HG02571 (cell line): Measurements from ENCODE around the gene CDH19.
"Not testable (repeated sequence)": the region's sequence is repeated elsewhere in the genome, so short reads cannot be mapped to it uniquely, and the experiment has no call there.

Experiments used
- ATAC-seq: cut with Tn5 transposase; IDR thresholded peaks from one replicate; pipeline ENCODE4 v1.9.1; 2021; ENCODE audit warnings: mild to moderate bottlenecking, moderate library complexity; ENCODE audit not compliant: unreplicated experiment

Gene CDH19

DNA sequence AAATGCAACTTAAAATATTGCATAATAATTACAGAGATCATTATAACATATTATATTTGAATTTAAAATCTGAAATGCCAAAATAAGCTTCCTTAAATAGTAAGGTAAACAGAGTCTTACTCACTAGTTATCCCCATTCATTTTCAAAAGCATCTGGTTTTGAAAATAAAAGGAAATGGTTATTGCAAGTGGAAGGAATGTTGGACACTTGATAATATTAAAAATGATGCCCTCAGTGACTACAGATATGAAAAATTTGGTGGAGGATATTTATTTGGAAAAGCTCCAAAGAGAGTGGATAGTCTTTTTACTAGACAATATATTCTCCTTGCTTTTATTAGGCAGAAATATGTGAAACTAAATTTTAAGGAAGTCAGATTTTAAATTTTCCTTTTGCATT, 39.7 kb downstream of the CDH19 start:
- no peak for ATAC-seq

DNA sequence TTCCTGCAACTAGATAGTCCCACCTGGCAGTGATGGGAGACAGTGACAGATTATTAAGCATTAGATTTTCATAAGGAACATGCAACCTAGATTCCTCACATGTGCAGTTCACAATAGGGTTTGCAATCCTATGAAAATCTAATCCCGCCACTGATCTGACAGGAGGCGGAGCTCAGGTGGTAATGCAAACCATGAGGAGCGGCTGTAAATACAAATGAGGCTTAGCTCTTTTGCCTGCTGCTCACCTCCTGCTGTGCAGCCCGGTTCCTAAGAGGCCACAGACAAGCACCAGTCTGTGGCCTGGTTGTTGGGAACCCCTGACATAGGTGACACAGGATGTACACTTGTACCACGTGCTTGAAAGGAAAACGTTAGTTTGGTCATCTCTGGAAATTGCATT, 41.6 kb downstream of the CDH19 start:
- ATAC-seq, result no peak

DNA sequence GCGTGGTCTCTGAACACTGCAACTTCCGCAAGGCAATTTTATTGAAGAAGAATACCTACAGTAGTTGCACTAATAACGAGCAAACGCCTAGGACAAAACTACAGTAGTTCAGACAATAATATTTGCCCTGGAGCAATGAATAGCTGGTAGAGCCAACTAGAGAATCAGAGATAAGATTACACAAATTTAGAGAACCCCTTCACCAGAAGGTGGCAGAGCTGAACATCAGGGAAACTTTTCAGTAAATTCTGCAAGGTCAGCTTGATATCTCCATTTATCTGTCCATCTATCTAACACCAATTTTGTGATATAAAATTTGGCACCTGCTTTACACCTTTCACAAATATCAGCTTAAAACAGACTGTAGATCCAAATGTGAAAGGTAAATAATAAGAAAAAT, 43.8 kb downstream of the CDH19 start:
- no peak for ATAC-seq

DNA sequence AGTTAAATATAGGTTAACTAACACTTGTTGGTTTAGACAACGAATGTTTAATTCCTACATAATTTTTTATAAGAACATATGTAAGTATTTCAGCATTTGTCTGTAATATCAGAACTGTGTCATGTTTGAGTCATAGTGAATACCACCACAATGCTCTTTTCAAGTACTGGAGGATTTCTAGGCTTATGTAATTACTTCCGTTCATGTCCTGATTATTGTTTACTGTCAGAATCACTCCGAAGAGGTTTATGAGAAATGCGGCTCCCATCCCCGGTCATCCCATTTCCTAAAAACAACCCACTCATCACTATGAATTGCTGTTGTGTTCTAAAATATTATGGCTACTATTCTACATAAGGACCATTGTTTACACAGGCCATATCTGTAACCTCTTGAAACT, 45.1 kb downstream of the CDH19 start:
- ATAC-seq, result no peak

DNA sequence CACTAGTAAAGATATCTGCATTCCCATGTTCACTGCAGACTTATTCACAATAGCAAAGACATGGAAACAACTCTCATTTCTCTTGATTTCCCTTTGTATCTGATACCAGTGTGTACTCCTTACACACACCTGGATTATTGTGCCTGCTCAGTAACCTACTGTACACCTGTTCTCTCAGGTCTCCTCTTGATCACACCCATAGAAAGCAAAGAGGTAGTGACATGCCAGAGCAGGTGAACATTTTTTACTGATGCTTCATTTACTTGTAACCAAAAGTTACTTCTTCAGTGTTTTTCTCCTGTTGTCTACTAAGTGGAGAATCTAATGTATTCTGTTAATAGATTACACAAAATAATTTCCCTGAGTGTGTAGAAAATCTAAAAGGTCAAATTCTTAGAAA, 46.8 kb downstream of the CDH19 start:
- ATAC-seq, result no peak

DNA sequence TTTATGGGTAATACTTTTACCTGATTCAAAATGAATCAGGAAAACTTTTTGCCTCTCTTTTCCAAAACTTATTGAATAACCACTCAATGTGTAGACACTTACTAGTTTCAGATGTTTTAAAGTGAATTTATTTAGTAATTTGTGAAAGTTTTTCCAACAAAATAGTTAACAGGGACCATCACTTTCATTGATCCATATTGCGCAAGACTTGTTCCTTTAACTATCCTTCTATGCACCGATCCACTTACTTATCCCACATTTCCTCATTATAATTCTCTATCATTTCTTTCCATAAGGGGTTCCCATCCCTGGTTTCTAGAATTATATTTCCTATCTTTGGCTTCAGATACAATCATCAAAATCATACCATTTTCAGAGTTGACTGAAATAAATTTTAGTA, 48.3 kb downstream of the CDH19 start:
- no peak for ATAC-seq

DNA sequence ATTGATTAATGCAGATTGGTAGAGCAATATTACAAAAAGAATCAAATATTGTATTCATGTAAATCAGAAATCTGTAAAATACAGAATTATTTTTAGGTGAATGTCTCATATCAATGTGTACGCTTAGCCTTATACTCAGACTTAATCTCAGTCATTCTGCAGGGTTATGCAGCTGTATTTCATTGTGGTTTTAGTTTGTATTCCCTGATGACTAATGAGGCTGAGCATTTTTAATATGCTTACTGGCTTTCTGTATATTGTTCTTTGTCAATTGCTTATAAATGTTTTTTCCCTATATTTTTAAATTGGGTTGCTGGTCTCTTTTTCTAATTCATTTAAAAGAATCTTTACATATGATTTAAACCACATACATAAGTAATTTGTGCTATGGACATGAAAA, 50.1 kb downstream of the CDH19 start:
- ATAC-seq, result no peak

DNA sequence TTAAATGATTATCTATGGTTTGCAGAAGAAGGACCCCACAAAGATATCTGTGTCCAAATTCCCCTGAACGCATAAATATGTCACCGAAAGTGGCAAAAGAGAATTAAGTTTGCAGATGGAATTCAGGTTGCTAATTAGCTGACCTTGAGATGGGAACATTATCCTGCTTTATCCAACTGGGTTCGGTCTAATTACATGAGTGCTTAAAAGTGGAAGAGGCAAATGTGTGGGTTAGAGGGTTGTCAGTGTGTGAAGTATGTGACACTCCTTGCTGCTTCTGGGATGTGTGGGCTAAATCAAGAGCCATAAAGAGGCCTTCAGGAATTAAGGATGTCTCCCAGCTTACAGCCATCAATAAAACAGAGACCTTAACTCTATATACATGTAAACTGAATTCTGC, 53.5 kb downstream of the CDH19 start:
- ATAC-seq, result no peak

DNA sequence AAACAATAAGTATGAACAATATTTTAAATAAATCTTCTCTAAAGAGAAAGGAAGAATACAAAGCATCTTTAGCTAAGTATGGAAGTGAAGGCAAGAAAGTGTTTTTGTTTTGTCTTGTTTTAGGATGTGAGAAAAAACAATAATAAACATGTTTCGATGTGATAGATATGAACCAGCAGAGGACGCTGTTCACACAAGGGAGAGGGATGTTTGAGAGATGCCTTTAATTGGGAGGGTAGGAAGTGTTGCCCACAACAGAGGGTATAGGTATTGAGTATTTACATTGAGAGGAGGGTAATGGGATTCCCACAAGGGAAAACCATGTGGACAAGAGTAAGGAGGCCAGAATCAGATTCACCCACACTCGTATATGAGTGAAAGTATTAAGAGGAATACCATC, 55.1 kb downstream of the CDH19 start:
- ATAC-seq, result no peak

DNA sequence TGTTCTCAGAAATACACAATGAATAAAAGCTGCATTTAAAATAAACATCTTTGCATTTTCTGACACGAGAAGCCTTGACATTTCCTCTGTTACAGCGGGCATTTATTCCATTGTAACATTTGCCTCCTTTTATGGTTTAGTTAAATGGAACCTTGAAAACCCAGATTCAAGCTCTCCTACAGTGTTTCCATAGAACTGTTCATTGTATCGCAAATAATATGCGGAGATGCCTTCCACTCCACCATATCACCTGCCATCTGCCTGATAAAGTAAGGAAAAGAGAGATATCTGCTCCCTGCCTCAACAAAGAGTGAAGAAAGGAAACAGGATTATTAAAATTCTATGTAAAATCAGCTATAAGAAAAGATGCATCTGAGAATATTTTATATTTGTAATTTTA, 69.8 kb downstream of the CDH19 start:
- ATAC-seq, result no peak

DNA sequence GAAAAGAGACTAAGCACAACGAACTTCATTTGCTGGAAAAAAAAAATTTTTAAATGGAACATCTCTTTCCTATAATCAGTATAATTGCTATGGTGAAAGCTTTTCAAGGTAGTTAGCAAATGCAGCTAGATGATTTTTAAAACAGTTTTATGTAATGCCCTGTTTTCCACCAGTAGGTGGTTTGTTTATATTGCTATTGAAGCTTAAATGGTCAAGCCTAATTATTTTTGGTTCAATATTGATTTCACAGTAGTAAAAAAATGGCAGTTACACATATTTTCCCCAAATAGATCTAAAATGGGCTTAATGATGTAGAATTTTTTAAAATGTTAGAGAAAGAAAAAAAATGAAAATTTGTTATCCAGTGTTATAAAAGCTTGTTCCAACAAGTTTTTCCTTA, 70.2 kb downstream of the CDH19 start:
- no peak for ATAC-seq

DNA sequence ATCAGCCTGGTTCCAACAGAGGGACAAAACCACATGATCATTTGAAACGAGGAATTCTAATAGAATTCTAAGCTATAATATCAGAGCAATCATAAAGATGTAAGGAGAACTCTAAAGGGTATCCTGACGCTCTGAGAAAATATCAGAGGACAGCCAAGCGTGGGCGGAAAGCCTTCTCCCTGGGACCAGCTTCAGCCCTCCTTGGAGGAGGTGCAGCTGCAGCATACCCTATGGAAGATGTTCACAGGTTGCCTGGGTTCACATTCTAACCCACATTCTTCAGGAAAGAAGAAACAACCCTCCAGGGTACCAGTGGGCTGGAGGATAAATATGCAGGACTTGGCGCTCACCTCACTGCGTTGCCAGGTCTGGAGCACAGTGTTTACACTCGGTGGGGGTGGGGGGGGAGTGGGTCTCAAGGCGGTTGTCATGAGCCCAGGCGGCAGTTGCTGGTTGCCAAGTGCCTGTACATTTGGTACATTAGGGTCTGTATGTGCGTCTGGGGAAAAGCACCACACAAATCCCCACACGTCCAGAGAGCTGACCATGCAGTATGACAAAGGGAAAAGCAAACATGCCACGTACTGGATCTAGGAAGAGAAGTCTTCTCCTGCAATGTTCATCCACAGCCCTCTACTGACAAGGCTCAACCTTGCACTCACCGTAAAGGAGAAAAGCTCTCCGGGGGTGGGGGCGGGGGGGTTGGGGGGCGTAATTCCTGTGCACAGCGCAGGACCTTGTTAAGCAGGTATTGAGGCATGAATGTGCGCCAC, 80.5 kb downstream of the CDH19 start:
- no peak for ATAC-seq

DNA sequence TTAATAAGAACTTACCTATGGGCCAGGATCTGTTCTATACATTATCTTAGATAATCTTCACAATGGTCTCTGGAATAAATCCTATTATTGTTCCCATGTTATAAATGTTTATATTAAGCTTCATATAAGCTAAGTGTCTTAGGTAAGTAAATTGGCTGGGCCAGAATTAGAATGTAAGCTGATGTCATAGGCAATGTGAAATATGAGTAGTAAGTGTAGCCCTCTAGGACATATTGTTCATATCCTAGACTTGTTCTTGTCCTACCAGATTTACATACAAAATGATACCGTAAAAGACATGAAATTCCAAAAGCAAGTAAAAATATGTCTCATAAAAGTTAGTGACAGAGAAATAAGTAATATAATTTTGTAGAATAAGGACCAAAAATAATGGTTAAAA, 89.9 kb downstream of the CDH19 start:
- no peak for ATAC-seq

DNA sequence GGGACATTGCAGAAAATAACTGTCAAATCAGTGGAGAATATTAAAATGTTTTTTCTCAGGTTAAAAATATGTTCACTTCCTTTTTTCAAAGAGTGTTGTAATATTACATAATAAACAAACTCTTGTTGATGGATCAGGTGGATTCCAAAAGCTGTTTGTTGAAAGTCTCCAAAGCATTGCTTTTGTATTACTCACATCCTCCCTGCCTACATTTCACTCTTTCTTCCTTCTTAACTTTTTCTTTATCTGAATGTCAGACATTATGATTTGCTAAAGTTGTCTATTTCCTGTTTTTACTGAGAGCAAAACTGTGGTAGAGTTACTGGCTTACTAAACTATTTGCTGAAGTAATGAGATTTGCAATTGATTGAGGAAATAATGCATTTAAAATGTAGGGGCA, 92.1 kb downstream of the CDH19 start:
- no peak for ATAC-seq

DNA sequence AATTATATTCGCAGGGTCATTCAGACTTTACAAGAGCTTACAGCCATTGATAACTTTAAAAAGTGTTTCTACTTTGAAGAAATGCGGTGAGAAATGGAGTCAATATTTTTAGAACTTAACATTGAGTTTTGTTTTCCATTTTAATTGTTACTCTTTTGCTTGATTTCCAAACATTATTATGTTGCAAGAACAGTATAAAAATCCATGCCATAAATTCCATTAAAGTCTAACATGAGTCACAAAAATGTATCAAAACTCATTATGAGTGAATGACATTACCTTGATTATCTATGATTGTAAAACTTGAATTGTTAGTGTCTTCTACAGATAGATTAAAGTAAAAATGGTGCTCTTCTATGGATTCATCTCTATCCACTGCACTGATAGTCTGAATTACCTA, 92.6 kb downstream of the CDH19 start:
- ATAC-seq, result no peak

DNA sequence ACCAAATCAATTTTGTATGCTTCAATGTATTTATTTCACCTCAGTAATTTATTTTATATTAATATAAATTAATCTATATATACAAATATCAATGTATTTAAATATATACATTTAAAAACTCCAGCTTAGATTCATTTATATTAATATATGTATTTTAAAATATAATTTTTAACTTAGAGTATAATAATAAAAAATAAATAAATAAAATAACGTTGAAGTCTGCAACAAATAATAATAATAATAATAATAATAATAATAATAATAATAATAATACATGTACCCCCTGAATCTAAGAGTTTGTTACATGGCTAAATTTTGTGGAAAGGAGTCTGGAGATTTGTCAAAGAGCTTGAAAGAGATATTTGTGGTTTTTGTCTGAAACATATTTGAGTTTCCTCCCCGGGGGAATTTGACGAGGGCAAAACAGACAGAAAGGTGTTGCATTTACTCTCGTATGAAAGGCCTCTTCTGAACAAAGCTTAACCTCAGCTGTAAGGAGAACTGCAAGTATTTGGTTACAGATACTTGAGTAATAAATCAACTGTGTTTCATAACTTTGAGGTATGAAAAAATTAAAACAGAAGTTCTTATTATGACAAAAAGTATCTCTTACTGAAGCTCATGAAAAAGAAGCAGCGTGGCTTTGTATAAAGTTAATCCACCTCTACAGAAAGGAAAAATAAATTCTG, 93.4 kb downstream of the CDH19 start:
- no peak for ATAC-seq

DNA sequence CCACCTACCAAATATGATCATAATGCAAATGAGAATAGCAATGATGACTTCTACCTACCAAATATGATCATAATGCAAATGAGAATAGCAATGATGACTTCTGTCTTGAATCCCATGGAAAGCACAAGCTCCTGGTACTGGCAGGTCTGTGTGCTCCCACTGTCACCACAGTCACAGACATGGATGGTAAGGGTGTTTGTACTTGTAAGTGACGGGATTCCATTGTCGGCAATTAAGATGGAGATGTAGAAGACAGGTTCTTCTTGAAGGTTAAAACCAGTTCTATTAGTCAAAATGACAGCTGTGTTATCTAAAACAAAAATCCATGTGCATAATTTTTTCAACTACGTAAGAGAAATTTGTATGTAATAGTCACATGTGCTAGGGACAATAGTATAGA, 95.0 kb downstream of the CDH19 start:
- no peak for ATAC-seq

DNA sequence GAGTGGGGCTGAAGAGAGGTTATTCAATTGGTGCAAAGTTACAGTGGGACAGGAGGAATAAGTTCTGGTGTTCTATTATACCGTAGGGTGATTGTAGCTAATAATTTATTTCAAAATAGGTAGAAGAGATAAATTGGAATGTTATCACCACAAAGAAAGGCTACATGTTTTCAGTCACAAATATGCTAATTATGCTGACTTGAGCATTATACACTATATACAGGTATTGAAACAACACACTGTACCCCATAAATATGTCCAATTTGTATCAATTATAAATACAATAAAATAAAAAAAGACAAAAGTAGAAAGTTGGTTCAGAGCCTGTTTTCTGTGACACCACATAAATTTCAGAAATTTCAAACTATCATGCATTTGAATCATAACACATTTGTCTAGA, 97.7 kb downstream of the CDH19 start:
- no peak for ATAC-seq

DNA sequence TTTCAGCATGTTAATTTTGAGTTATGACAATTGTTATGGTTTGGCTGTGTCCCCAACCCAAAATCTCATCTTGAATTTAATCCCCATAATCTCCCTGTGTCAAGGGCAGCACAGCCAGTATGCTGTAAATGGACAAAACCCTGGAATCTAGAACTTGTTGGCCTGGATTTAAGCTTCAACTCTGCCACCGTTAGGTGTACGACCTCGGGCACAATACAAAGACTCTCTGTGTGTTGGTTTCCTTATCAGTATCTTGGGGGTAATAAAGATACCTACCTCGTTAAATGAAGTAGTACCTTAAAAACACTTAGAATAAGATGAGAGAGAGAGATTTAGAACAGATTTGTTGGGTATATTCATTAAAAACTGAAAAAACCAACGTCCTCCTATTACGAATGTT, 106.5 kb downstream of the CDH19 start:
- no peak for ATAC-seq

DNA sequence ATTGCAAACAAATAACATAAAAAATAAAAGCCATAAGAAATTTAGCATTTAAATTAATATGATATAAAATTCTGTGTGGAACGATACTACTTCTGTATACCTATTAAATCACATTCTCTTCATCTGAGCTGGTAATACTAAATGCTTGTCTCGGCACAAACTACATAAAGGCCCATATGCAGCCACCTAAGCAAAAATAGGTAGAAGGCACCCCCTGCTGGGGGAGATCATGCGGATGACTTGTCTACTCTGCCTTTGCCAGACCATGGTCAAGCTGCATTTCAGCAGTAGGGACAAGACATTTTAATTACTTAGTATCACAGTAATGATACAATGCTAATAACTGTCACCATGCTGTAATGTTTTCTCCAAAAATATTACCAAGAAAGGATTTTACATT, 108.0 kb downstream of the CDH19 start:
- ATAC-seq, result peak; percentile 66

DNA sequence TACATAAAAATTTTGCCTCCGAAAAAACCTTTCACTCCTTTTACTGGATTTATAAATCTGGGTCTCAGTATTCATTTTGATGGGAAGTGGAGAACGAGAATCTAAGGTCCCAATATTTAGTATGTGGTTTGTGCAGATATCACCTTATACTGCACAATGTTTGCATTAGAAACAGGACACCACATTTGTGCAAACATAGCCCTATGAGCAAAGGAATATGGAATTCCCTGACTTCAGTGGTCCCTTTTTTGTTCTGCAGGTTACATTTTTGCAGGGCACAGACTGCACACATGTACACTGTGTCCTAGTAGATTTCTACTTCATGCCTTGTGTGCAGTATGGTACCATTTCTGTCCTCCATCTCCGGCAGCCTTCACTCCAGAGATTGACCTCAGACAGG, 130.0 kb downstream of the CDH19 start:
- ATAC-seq, result no peak

DNA sequence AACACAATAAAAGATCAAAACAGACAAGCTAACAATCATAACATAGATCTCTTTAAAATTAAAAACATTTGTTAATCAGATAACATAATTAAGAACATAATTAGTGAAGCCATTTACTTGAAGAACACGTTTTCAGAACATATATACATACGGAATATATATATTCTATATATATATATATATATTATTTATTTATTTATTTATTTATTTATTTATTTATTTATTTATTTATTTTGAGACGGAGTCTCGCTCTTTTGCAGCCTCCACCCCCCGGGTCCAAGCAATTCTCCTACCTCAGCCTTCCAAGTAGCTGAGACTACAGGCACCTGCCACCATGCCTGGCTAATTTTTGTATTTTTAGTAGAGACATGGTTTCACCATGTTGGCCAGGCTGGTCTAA, 137.7 kb downstream of the CDH19 start:
- not testable (repeated sequence) for ATAC-seq

DNA sequence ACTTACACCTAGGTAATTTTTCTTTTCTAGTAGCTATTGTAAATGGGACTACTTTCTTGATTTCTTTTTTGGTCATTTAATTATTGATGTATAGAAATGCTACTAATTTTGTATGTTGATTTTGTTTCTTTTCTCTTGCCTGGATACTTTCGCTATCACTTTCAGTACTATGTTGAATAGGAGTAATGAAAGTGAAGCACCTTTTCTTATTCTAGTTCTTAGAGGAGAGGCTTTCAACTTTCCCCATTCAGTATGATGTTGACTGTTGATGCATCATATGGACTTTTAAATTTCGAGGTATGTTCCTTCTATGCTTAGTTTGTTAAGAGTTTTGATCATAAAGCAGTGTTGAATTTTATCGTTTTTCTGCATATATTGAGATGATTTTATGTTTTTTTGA, 142.5 kb downstream of the CDH19 start:
- no peak for ATAC-seq
